SJSA1 (cell line): Measurements from ENCODE around the gene SHANK3. TPM values are rescaled to one million over a fixed set of nuclear protein-coding genes. Genes with fewer than 3 reads are reported as not detected.

ENCODE experiments used
- DNase-seq, 2 experiments: peaks; one replicate each; pipeline ENCODE4 v3.0.0-alpha.2; 2015 to 2020; ENCODE audit warnings: low spot score in 2 of 2, low read depth in 1 of 2
- H3K27ac ChIP-seq: fragments of 250-450 bp; sonication (Bioruptor Pico); 2 replicates; pipeline ENCODE4 v1.5.1; 2020; ENCODE audit warnings: mild to moderate bottlenecking, moderate library complexity
- H3K27me3 ChIP-seq: fragments of 250-450 bp; sonication (Bioruptor Pico); replicated peaks from 2 replicates; pipeline ENCODE4 v1.5.1; 2020; ENCODE audit warnings: mild to moderate bottlenecking, moderate library complexity
- H3K36me3 ChIP-seq: fragments of 250-450 bp; sonication (Bioruptor Pico); 2 replicates; pipeline ENCODE4 v1.5.1; 2020; ENCODE audit warnings: mild to moderate bottlenecking
- H3K4me1 ChIP-seq: fragments of 250-450 bp; sonication (Bioruptor Pico); replicated peaks from 2 replicates; pipeline ENCODE4 v1.6.1; 2021; ENCODE audit warnings: mild to moderate bottlenecking
- H3K4me3 ChIP-seq: fragments of 250-450 bp; sonication (Bioruptor Pico); 2 replicates; pipeline ENCODE4 v1.5.1; 2020; ENCODE audit warnings: mild to moderate bottlenecking
- H3K9me3 ChIP-seq: fragments of 250-450 bp; sonication (Bioruptor Pico); replicated peaks from 2 replicates; pipeline ENCODE4 v1.5.1; 2020; ENCODE audit warnings: mild to moderate bottlenecking
- total RNA-seq: library from RNA; depleted of rRNA; stranded (reverse); fragments of >200 nt; shearing (Covaris generic); gene quantifications from 2 replicates; pipeline ENCODE4 v1.2.3, GENCODE V29; 2014

SHANK3 gene
- total RNA-seq, 1 experiment from 2014 or later: 0.53 TPM

DNA sequence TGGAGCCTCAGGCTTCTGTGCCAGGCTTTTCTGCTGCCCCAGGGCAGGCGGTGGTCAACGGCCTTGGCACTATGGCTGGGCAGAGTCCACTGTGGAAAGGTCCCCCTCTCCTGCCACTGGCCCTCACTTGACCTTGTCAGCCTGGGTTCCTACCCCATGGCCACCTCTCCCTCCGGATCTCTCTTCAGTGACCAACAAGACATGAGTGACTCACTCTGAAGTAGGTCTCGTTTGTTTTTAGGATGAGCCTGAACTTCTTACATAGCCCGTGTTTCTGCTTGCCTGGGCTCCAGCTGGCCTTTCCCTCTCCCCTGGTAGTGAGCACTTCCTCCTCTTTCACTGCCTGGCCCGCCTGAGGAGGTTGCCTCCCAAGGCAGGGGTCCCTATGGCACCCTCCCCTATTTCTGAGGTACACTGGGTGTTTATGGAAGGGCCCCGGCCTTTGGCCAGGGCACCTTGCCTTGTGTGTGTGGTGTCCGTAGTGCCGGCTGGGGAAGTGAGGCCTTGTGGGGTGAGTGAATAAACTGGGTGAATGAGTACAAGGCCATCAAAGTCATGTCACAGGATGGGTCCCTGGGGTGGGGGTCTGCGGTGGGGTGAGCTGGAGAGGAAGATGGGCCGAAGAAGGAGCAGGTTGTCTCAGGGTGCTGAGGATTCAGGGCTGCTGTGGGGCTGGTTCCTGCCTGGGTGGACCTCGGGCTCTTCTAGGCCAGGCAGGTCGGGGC, 5.0 kb downstream of the SHANK3 start:
- peaks cover 39% of the 10 kb centered on the region for H3K27me3 ChIP-seq
- DNase-seq: peak in 1 of 2 experiments; percentile 30
- H3K4me1 ChIP-seq: no peaks in the 10 kb centered on the region
- H3K9me3 ChIP-seq: 0 out of 2 replicates have a peak, but pooled peaks cover 2% of the 10 kb centered on the region
- H3K36me3 ChIP-seq: no peaks in the 10 kb centered on the region
- H3K4me3 ChIP-seq: no peak overlapping the region
- H3K27ac ChIP-seq: no peak overlapping the region

DNA sequence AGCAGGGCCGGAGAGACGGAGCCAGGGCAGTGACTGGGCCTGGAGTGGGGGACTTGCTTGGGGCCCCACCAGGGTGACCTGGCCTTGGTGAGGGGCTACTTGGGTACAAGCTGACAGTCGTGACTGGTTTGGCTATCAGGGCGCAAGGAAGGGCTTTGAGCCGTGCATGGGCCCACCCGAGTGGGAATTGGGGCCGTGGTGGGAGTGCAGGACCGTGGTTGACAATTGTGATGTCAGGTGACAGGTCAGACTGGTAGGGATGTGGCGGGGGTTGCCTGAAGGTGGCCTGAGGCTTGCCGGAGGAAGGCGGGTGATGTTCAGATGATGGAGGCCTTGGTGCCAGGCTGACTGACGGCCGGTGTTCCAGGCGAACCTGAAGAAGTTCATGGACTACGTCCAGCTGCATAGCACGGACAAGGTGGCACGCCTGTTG, 5.6 kb downstream of the SHANK3 start:
- Histone ChIP-seq H3K27ac (no peak overlapping the region), H3K9me3 (0 out of 2 replicates have a peak, but pooled peaks cover 2% of the 10 kb centered on the region), H3K4me3 (no peak overlapping the region), H3K4me1 (no peaks in the 10 kb centered on the region), H3K27me3 (peaks cover 33% of the 10 kb centered on the region), H3K36me3 (no peaks in the 10 kb centered on the region)
- DNase-seq: peak in 1 of 2 experiments; percentile 30

- Histone ChIP-seq H3K27me3 (peaks cover 27% of the 10 kb centered on the region), H3K36me3 (no peaks in the 10 kb centered on the region), H3K9me3 (0 out of 2 replicates have a peak, but pooled peaks cover 4% of the 10 kb centered on the region), H3K4me1 (no peaks in the 10 kb centered on the region), H3K27ac (no peak overlapping the region), H3K4me3 (no peak overlapping the region)
- DNase-seq: peak in 1 of 2 experiments; percentile 38
These were observed 6.3 kb downstream of the SHANK3 start for GRCh38 chr22:50678651-50679521.

DNA sequence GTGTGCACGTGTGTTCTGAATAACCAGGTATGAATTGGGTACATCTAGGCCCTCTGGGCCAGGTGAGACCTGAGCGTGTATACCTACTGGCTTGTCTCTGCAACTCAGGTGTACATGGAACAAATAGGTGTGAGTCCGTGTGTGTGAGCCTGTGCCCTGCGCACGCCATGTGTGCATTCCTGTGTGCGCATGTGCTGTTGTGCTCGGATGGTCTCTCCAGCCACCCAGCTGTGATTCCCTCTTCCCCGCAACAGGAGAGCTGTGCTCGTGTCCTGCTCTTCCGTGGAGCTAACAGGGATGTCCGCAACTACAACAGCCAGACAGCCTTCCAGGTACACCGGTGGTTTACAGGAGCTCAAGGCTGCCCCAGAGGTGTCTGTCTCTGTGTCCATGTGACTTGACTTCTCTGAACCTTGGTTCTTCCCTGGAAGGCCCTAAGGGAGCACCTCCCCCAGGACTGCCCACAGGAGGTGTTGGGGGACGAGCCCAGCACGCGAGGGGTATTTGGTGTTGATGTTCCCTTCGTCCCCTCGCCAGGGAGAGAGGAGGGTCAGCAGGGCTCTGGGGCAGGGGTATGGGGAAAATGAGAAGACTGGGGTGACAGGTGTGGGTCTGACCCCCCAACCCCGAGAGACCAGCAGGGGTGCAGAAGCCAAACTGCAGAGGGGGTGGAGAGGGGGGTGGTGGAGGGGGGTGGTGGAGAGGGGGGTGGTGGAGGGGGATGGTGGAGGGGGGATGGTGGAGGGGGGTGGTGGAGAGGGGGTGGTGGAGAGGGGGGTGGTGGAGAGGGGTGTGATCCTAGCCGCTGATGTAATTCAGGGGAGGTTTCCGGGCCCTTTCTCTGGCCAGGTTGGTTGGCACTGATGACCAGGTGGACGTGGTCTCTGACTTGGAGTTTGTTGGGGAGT, 10.7 kb downstream of the SHANK3 start:
- no peaks in the 10 kb centered on the region for H3K36me3 ChIP-seq
- 0 out of 2 replicates have a peak, but pooled peaks cover 2% of the 10 kb centered on the region for H3K9me3 ChIP-seq
- no peaks in the 10 kb centered on the region for H3K4me1 ChIP-seq
- H3K27ac ChIP-seq: no peak overlapping the region
- no peak overlapping the region for H3K4me3 ChIP-seq
- peaks cover 8% of the 10 kb centered on the region; the same call in 1 of the 2 replicates for H3K27me3 ChIP-seq
- no peak for DNase-seq

DNA sequence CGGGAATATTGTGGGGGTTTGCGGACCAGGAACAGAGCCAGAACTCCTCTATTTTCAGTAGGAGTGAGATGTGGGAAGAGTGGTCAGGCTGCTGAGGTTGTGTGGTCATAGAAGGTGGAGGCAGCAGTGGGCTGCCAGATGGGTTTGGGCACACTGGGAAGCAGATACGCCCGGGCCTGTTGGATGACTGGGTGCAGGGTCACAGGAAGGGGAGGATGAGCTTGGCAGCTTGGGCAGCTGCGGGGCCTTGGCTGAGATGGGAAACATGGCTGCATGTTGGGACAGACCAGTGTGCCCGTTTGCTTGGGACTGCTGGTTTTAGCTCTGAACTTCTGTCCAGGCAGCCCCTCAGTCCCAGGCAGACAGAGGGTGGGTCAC, 11.4 kb downstream of the SHANK3 start:
- no peak for DNase-seq
- H3K27ac ChIP-seq: no peak overlapping the region

DNA sequence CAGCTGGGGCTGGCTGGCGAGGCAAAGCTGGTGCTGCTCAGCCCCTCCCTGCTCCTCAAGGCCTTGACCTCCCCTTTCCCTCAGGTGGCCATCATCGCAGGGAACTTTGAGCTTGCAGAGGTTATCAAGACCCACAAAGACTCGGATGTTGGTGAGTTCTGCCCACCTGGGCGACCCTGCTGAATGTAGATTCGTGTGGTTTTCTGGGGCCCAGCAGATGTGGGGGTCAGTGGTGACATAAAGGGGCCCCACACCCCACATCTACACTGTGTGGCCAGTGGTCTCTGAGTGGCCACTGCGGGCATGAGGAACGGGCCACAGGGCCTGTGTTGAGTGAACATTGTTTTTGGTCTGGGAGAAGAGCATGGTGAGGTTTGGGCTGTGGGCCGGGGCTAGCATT, 11.9 kb downstream of the SHANK3 start:
- no peak for DNase-seq
- H3K27me3 ChIP-seq: peaks cover 13% of the 10 kb centered on the region; the same call in 1 of the 2 replicates
- H3K9me3 ChIP-seq: 0 out of 2 replicates have a peak, but pooled peaks cover 2% of the 10 kb centered on the region
- H3K4me1 ChIP-seq: no peaks in the 10 kb centered on the region
- no peaks in the 10 kb centered on the region for H3K36me3 ChIP-seq
- no peak overlapping the region for H3K27ac ChIP-seq
- no peak overlapping the region for H3K4me3 ChIP-seq

More for the DNA sequence above, 11.4 kb downstream of the SHANK3 start:
- Histone ChIP-seq H3K4me1 (no peaks in the 10 kb centered on the region), H3K36me3 (no peaks in the 10 kb centered on the region), H3K27me3 (peaks cover 8% of the 10 kb centered on the region; the same call in 1 of the 2 replicates), H3K9me3 (0 out of 2 replicates have a peak, but pooled peaks cover 2% of the 10 kb centered on the region), H3K4me3 (no peak overlapping the region)

GRCh38 chr22:50684986-50685385, 12.4 kb downstream of the SHANK3 start:
- Histone ChIP-seq H3K4me3 (no peak overlapping the region), H3K9me3 (0 out of 2 replicates have a peak, but pooled peaks cover 2% of the 10 kb centered on the region), H3K27ac (no peak overlapping the region), H3K4me1 (no peaks in the 10 kb centered on the region), H3K27me3 (peaks cover 17% of the 10 kb centered on the region), H3K36me3 (no peaks in the 10 kb centered on the region)
- DNase-seq: peak in 1 of 2 experiments; percentile 39

GRCh38 chr22:50686794-50687193, 14.2 kb downstream of the SHANK3 start:
- H3K27ac ChIP-seq: no peak overlapping the region
- 0 out of 2 replicates have a peak, but pooled peaks cover 2% of the 10 kb centered on the region for H3K9me3 ChIP-seq
- no peak for DNase-seq
- peaks cover 24% of the 10 kb centered on the region for H3K27me3 ChIP-seq
- no peaks in the 10 kb centered on the region for H3K4me1 ChIP-seq
- H3K36me3 ChIP-seq: no peaks in the 10 kb centered on the region
- no peak overlapping the region for H3K4me3 ChIP-seq

- 0 out of 2 replicates have a peak, but pooled peaks cover 2% of the 10 kb centered on the region for H3K9me3 ChIP-seq
- peaks cover 24% of the 10 kb centered on the region for H3K27me3 ChIP-seq
- no peak for DNase-seq
- H3K4me3 ChIP-seq: no peak overlapping the region
- H3K27ac ChIP-seq: no peak overlapping the region
- no peaks in the 10 kb centered on the region for H3K4me1 ChIP-seq
- H3K36me3 ChIP-seq: no peaks in the 10 kb centered on the region
These were observed 15.2 kb downstream of the SHANK3 start for GRCh38 chr22:50687829-50688228.

GRCh38 chr22:50688448-50688847, 15.8 kb downstream of the SHANK3 start:
- no peak overlapping the region for H3K4me3 ChIP-seq
- no peaks in the 10 kb centered on the region for H3K9me3 ChIP-seq
- no peaks in the 10 kb centered on the region for H3K36me3 ChIP-seq
- no peak overlapping the region for H3K27ac ChIP-seq
- H3K27me3 ChIP-seq: peaks cover 27% of the 10 kb centered on the region
- peak in 1 of 2 experiments; percentile 32 for DNase-seq
- no peaks in the 10 kb centered on the region for H3K4me1 ChIP-seq

GRCh38 chr22:50691521-50691920, 18.9 kb downstream of the SHANK3 start:
- no peaks in the 10 kb centered on the region for H3K36me3 ChIP-seq
- peaks cover 39% of the 10 kb centered on the region for H3K27me3 ChIP-seq
- peak; percentile 33 to 39 for DNase-seq
- H3K4me3 ChIP-seq: no peak overlapping the region
- H3K27ac ChIP-seq: no peak overlapping the region
- no peaks in the 10 kb centered on the region; the same call in 1 of the 2 replicates for H3K4me1 ChIP-seq
- H3K9me3 ChIP-seq: no peaks in the 10 kb centered on the region

- peaks cover 5% of the 10 kb centered on the region for H3K4me1 ChIP-seq
- DNase-seq: no peak
- H3K4me3 ChIP-seq: no peak overlapping the region
- no peak overlapping the region for H3K27ac ChIP-seq
- no peaks in the 10 kb centered on the region for H3K36me3 ChIP-seq
- H3K27me3 ChIP-seq: peaks cover 47% of the 10 kb centered on the region
- H3K9me3 ChIP-seq: no peaks in the 10 kb centered on the region
These were observed 20.8 kb downstream of the SHANK3 start for GRCh38 chr22:50693462-50693861.

DNA sequence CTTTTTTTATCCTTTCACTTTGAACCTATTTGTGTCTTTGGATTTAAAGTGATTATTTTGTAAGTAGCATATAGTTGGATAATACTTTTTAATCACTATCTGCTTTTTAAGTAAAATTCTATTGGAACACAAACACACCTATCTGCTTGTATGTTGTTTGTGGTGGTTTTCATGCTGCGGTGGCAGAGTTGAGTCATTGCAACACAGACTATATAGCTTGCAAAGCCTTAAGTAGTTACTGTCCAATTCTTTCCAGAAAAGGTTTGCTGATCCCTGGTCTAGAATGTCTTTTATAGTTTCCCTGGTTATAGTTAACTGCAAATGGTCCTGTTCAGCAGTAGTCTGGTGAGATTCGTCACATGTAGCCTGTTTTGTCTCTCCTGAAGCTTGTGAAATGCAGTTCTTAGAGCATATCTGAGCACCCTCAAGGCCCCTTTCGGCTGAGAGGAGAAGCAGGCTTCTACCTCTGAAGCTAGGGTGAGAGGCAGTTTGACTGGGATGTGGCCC, 21.5 kb downstream of the SHANK3 start:
- H3K9me3 ChIP-seq: no peaks in the 10 kb centered on the region
- no peak overlapping the region for H3K27ac ChIP-seq
- no peak for DNase-seq
- no peak overlapping the region for H3K4me3 ChIP-seq
- peaks cover 46% of the 10 kb centered on the region for H3K27me3 ChIP-seq
- H3K36me3 ChIP-seq: no peaks in the 10 kb centered on the region
- H3K4me1 ChIP-seq: peaks cover 5% of the 10 kb centered on the region
